Activated CD4-positive, alpha-beta T cell treated with anti-CD3 and anti-CD28 coated beads, Interleukin-10, Interleukin-2, amounts not matched to agents 100 ng/mL and 50 ng/mL, durations not matched to agents 16 hours and 8 hours (primary cell): ENCODE results near the gene RPTOR.
"Not testable (repeated sequence)": the region's sequence is repeated elsewhere in the genome, so short reads cannot be mapped to it uniquely, and the experiment has no call there.

Source experiments
- DNase-seq: peaks from one replicate; pipeline ENCODE4 v3.0.0-alpha.2; 2020

RPTOR gene

GRCh38 chr17:80729016-80729415 is 184.4 kb downstream of the RPTOR start:
- DNase-seq: no peak

- no peak for DNase-seq
These were observed 185.1 kb downstream of the RPTOR start for GRCh38 chr17:80729761-80730160.

GRCh38 chr17:80730739-80731138 is 186.1 kb downstream of the RPTOR start:
- no peak for DNase-seq

DNA sequence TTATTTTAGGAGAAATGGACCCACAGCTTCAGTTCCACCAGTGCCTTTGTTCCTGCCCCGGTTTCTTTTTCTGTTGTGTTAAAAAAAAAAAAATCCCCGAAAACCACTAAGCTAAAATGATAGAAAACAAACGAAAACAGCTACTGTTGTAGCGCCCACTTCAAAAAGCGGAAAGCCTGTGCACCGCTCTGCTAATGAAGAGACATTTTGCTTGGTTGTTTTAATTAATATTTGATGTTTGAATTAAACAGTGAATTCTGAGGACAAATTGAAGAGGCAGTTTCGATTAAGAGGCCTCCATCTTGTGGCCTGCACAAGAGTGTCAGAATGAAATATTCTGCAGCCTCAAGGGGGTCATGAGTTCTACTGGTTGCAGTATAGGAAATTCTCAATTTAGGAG is 186.7 kb downstream of the RPTOR start:
- peak; percentile 30 for DNase-seq

DNA sequence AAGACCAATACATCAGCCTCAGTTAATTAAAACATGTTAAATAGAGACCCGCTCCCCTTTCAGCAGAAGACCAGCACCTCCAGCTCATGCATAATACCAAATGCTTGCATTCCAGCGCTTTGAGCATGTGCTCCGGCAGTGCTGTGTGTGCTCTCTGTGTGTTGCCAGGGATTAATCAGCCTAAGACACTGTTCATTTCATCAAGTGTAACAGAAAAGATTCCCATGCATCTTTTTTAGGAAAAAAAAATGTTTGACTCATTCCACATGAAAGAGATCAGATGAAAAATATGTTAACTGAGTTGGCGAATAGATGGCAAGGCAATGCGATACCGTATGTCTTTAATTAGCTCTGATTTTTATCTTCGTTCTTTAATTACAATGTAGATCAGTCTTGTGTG is 187.6 kb downstream of the RPTOR start:
- no peak for DNase-seq

GRCh38 chr17:80737106-80738019 is 192.7 kb downstream of the RPTOR start:
- no peak for DNase-seq

GRCh38 chr17:80738020-80738808 is 193.6 kb downstream of the RPTOR start:
- DNase-seq: no peak

DNA sequence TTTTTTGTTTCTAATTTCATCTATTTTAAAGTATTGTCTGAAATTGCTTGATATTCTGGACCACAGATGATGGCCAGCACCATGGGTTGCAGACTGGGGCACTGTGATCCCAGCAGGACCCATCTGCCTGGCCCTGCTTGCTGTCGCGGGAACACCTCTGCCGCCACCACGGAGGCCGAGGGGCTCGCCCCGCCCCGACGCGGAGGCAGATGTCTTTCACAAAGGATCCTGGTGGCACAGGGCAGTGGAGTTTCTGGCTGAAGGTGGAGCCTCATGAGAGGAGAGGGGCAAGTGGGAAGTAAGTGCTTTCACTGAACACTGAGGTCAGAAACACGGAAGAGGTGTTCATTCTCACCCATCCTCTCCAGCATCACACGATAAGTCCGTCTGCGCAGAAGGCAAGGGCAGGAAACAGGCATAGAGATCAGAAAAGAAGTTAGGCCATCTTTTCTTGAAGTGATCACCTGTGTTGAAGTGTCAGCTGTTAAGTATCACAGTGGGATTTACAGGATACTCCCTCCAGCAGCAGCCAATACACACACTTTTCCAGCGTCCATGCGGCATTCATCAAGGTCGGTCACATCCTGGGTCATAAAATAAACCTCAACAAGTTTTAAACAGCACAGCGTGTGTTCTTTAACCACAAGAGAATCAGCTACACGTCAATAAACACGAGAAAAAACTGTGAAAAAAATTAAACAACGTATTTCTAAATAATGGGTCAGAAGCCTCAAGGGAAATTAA is 194.5 kb downstream of the RPTOR start:
- no peak for DNase-seq

DNA sequence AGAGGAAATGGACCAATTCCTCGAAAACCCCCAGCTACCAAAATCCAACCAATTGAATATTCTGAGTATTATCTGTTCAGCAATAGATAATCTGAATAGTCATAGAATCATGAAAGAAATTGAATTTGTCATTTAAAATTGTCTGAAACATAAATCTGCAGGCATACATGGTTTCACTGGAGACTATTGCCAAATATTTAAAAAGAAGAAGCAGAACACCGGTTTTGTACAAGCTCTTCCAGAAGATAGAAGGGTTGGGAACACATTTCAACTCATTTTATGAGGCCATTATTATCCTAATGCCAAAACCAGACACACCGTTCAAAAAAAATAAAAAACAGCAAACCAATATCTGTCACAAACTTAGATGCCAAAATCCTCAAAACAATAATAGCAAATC is 195.5 kb downstream of the RPTOR start:
- no peak for DNase-seq

- DNase-seq: no peak
These were observed 197.5 kb downstream of the RPTOR start for GRCh38 chr17:80742091-80742490.

DNA sequence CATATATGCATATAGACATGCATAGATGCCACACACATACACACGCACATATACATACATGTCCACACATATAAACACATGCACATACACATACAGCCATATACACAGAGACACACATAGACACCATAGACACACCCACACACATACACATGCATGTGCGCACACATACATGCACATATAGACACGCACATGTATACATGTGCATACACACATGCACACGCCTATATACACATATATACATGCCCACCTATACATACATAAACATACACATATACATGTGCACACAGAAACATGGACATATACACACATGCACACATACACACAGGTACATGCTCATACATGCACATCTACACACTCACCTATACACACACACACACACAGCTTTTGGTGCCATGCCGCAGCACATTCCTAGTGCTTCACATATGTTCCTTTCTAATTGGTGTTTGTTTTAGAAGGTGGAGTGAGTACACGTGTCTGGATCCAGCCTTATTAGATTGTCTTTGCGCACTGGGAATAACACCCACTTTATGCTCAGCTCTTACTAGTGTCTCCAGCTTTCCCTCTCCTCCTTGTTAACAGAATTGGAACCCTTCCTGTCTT is 198.0 kb downstream of the RPTOR start:
- DNase-seq: no peak

- peak; percentile 53 for DNase-seq
These were observed 198.6 kb downstream of the RPTOR start for GRCh38 chr17:80743181-80743771.

- DNase-seq: not testable (repeated sequence)
These were observed 199.3 kb downstream of the RPTOR start for GRCh38 chr17:80743973-80744372.

DNA sequence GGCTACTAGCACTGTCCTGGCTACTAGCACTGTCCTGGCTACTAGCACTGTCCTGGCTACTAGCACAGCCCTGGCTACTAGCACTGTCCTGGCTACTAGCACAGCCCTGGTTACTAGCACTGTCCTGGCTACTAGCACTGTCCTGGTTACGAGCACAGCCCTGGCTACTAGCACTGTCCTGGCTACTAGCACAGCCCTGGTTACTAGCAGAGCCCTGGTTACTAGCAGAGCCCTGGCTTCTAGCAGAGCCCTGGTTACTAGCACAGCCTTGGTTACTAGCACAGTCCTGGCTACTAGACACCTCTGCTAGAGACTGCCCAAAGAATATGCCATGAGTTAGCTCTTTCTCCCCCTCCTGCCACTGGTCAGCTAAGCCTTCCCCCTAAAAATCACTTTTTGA is 200.1 kb downstream of the RPTOR start:
- DNase-seq: not testable (repeated sequence)

DNA sequence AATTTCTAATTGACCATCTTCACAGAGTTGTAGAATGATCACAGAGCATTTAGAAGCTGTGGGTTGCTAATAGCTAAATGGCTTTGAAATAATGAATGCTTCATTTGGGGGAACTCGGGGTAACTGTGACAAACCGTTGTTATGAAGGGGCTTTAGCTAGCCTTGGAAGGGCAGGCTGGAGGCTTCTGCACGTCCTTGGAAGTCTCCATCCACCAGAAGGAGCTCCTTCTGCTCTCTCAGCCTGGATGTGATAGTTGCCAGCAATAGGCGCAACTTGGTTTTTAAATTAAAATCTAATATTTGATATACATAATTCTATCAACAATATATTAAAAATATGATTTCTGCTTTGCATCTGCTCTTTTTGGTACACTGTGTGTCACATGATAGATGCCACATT is 200.5 kb downstream of the RPTOR start:
- no peak for DNase-seq

GRCh38 chr17:80746262-80746935 is 201.8 kb downstream of the RPTOR start:
- DNase-seq: no peak

GRCh38 chr17:80747469-80747868 is 202.8 kb downstream of the RPTOR start:
- DNase-seq: no peak

DNA sequence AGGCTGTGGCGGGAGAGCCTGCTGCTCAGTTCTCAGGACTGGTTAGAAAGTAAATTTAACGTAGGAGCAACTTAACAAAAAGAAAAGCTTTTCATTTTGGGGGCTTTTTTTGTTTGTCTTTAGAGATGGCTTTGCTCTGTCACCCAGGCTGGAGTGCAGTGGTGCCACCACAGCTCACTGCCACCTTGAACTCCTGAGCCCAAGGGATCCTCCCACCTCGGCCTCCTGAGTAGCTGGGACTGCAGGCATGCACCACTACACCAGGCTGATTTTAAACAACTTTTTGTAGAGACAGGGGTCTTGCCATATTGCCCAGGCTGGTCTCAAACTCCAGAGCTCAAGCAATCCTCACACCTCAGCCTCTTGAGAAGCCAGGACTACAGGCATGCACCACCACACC is 205.0 kb downstream of the RPTOR start:
- DNase-seq: no peak

- DNase-seq: no peak
These were observed 205.6 kb downstream of the RPTOR start for GRCh38 chr17:80750263-80750662.

DNA sequence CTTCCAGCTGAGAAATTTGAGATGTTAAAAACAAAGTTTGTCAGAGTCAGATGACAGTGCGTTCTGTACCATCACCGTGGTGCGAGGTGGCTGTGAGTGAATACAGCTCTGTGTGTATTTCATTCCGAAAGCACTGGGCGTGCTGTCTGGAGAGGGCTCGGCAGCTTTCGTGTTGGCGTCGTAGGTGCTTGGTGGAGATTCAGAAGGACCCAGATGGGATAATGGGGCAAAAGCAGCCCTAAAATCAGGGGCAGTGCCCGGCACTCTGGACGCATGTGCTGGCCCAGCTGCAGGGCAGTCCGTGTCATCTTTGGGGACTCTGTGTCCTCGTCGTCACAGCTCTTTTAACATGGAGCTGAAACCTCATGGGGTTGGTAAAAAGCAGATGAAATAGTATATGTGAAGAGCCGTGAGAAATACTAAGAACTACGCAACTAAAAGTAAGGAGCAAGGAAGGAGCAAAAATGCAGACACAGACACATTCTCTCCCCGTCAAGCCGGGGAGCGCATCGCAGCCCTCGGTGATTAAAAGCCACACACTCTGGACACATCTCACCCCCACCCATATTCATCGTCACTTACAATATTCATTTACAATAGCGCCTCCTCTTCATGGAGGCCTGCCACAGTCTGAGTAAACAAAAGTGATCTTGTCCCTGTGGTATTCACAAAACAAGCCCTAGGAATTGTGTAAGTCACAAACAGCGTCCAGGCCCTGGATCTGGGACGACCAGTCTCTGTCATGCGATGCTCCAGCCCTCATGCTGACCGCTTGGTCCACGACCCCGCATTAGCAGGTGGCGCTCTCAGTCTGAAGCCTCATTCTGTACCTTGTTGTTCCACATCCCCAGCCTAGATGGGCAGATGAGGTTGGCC is 206.7 kb downstream of the RPTOR start:
- no peak for DNase-seq
